Measurements from ENCODE around the gene RNF41. TPM values are rescaled to one million over a fixed set of nuclear protein-coding genes. Genes with fewer than 3 reads are reported as not detected.

The RNF41 gene
- total and polyA plus RNA-seq, 2 donors (not counting 1 experiment from before 2014, with no cell fraction given) = 113 to 129 TPM

- TF ChIP-seq CTCF (IDR thresholded peaks at IDR 0.05) = no peak
- no peak for TF ChIP-seq EZH2 (IDR thresholded peaks at IDR 0.05; ENCODE audit: borderline replicate concordance, insufficient read depth, low read depth, low read length, poor library complexity, severe bottlenecking)
- Histone ChIP-seq H3K4me3 (ENCODE audit: control extremely low read depth in 1 of 5, extremely low read depth in 1 of 5, insufficient read depth in 1 of 5, low read depth in 2 of 5, low read length in 4 of 5) (no peak overlapping the region), H3K36me3 (replicated peaks in 1 of 2; ENCODE audit: control extremely low read depth in 1 of 2, control insufficient read depth in 1 of 2, extremely low read depth in 1 of 2, insufficient read depth in 2 of 2, low read length in 1 of 2) (peaks cover 4 to 72% of the 10 kb centered on the region in 2 experiments), H2AFZ (ENCODE audit: insufficient read depth, low read depth, low read length, poor library complexity, severe bottlenecking) (no peak overlapping the region), H3K27me3 (replicated peaks in 1 of 4; ENCODE audit: control extremely low read depth in 1 of 4, control insufficient read depth in 3 of 4, insufficient read depth in 4 of 4, low read length in 3 of 4) (no peaks in the 10 kb centered on the region), H3K9me3 (ENCODE audit: control extremely low read depth in 1 of 3, control insufficient read depth in 2 of 3, insufficient read depth in 1 of 3, low read length in 2 of 3) (no peaks in the 10 kb centered on the region), H3K9ac (ENCODE audit: low read length) (no peak overlapping the region), H4K20me1 (ENCODE audit: control insufficient read depth, insufficient read depth, low read length, poor library complexity, severe bottlenecking) (peaks cover 33% of the 10 kb centered on the region), H3K27ac (ENCODE audit: low read length in 2 of 2) (no peak overlapping the region), H3K4me2 (replicated peaks; ENCODE audit: low read depth, low read length, poor library complexity, severe bottlenecking) (no peak overlapping the region), H3K4me1 (ENCODE audit: control insufficient read depth in 2 of 2, insufficient read depth in 2 of 2, low read length in 2 of 2) (peaks cover 6 to 16% of the 10 kb centered on the region in 2 donors), H3K79me2 (ENCODE audit: control insufficient read depth, insufficient read depth, low read length) (peaks cover 65% of the 10 kb centered on the region)
- intact Hi-C loops (cut with micrococcal nuclease) = no loop called here
- Mint-ChIP-seq H3K4me3 (no peak overlapping the region), H3K27ac (no peak overlapping the region), H3K4me1 (peaks cover 35% of the 10 kb centered on the region), H3K9me3 (ENCODE audit: insufficient read depth) (no peaks in the 10 kb centered on the region), H3K27me3 (no peaks in the 10 kb centered on the region)
- ATAC-seq (ENCODE audit: low read depth) (no peak), DNase-seq (no peak)
- no CpG with 5 or more reads among the region's 1 CpG for WGBS (ENCODE audit: insufficient coverage)
- CTCF ChIA-PET = interaction anchor here (0.6 to 0.7 kb wide), 2 partner anchors 9 to 261 kb away, joined by 3 to 4 read pairs; no protein-coding TSS in a partner anchor
- POLR2A ChIA-PET = no interaction called here
Observed at GRCh38 chr12:56212361-56212760, 9.4 kb downstream of the RNF41 start.

GRCh38 chr12:56208006-56208405, 13.7 kb downstream of the RNF41 start:
- TF ChIP-seq EZH2 (IDR thresholded peaks at IDR 0.05; ENCODE audit: borderline replicate concordance, insufficient read depth, low read depth, low read length, poor library complexity, severe bottlenecking) = no peak
- no peak for TF ChIP-seq CTCF (IDR thresholded peaks at IDR 0.05)
- H3K4me3 ChIP-seq (ENCODE audit: control extremely low read depth in 1 of 5, extremely low read depth in 1 of 5, insufficient read depth in 1 of 5, low read depth in 2 of 5, low read length in 4 of 5) = no peak overlapping the region
- peaks cover 6% of the 10 kb centered on the region for H4K20me1 ChIP-seq (ENCODE audit: control insufficient read depth, insufficient read depth, low read length, poor library complexity, severe bottlenecking)
- Mint-ChIP-seq H3K27me3 (no peaks in the 10 kb centered on the region), H3K27ac (peak overlapping the region; percentile 89), H3K4me3 (peak overlapping the region; percentile 47), H3K9me3 (ENCODE audit: insufficient read depth) (no peaks in the 10 kb centered on the region), H3K4me1 (peaks cover 44% of the 10 kb centered on the region)
- 25% methylated on average over 6 of the region's 6 CpGs for WGBS (ENCODE audit: insufficient coverage)
- DNase-seq = peak; percentile 86
- no peak overlapping the region for H3K9ac ChIP-seq (ENCODE audit: low read length)
- intact Hi-C loops (cut with micrococcal nuclease) = loop anchor here (1.0 to 5.0 kb wide), 4 partner anchors 13 to 259 kb away; partner anchors contain the start of genes ANKRD52, RNF41 and SPRYD4
- POLR2A ChIA-PET = interaction anchor here (0.5 to 4.9 kb wide), 8 partner anchors 11 to 202 kb away, joined by 3 to 65 read pairs (median 6); partner anchors contain the start of genes COQ10A, RNF41 and SMARCC2
- H3K4me1 ChIP-seq (ENCODE audit: control insufficient read depth in 2 of 2, insufficient read depth in 2 of 2, low read length in 2 of 2) = peaks cover 9 to 18% of the 10 kb centered on the region in 2 donors
- no peak overlapping the region for H2AFZ ChIP-seq (ENCODE audit: insufficient read depth, low read depth, low read length, poor library complexity, severe bottlenecking)
- H3K9me3 ChIP-seq (ENCODE audit: control extremely low read depth in 1 of 3, control insufficient read depth in 2 of 3, insufficient read depth in 1 of 3, low read length in 2 of 3) = no peaks in the 10 kb centered on the region
- H3K4me2 ChIP-seq (replicated peaks; ENCODE audit: low read depth, low read length, poor library complexity, severe bottlenecking) = peak overlapping the region; percentile 27
- H3K27me3 ChIP-seq (replicated peaks in 1 of 4; ENCODE audit: control extremely low read depth in 1 of 4, control insufficient read depth in 3 of 4, insufficient read depth in 4 of 4, low read length in 3 of 4) = no peaks in the 10 kb centered on the region
- ATAC-seq (ENCODE audit: low read depth) = peak; percentile 90
- H3K27ac ChIP-seq (ENCODE audit: low read length in 2 of 2) = peak overlapping the region; percentile 54 to 65
- H3K79me2 ChIP-seq (ENCODE audit: control insufficient read depth, insufficient read depth, low read length) = peaks cover 24% of the 10 kb centered on the region
- peaks cover 5 to 72% of the 10 kb centered on the region in 2 experiments for H3K36me3 ChIP-seq (replicated peaks in 1 of 2; ENCODE audit: control extremely low read depth in 1 of 2, control insufficient read depth in 1 of 2, extremely low read depth in 1 of 2, insufficient read depth in 2 of 2, low read length in 1 of 2)
- CTCF ChIA-PET = interaction anchor here (0.7 to 7.6 kb wide), 18 partner anchors 9 to 491 kb away, joined by 3 to 126 read pairs (median 4); partner anchors contain the start of genes ANKRD52, ESYT1, MYL6 and NABP2
